ENCODE measurements around the gene CD34.

The CD34 gene

GRCh38 chr1:207909687-207910086 is 1.2 kb downstream of the CD34 start:
- no peaks in the 10 kb centered on the region for H3K79me2 ChIP-seq (ENCODE audit: low read length)
- H3K27me3 ChIP-seq (ENCODE audit: low read depth, low read length) = no peaks in the 10 kb centered on the region
- no peak overlapping the region for H3K9ac ChIP-seq (ENCODE audit: low read length)
- H3K4me3 ChIP-seq (ENCODE audit: low read length) = no peak overlapping the region
- H3K4me1 ChIP-seq (ENCODE audit: low read length) = no peaks in the 10 kb centered on the region
- H4K20me1 ChIP-seq (ENCODE audit: insufficient read depth, low read length) = no peaks in the 10 kb centered on the region
- H3K27ac ChIP-seq (ENCODE audit: low read length) = no peak overlapping the region
- H2AFZ ChIP-seq (ENCODE audit: low read depth, low read length) = no peak overlapping the region
- no peak overlapping the region for H3K4me2 ChIP-seq (ENCODE audit: low read length)
- TF ChIP-seq, protein P1, sequence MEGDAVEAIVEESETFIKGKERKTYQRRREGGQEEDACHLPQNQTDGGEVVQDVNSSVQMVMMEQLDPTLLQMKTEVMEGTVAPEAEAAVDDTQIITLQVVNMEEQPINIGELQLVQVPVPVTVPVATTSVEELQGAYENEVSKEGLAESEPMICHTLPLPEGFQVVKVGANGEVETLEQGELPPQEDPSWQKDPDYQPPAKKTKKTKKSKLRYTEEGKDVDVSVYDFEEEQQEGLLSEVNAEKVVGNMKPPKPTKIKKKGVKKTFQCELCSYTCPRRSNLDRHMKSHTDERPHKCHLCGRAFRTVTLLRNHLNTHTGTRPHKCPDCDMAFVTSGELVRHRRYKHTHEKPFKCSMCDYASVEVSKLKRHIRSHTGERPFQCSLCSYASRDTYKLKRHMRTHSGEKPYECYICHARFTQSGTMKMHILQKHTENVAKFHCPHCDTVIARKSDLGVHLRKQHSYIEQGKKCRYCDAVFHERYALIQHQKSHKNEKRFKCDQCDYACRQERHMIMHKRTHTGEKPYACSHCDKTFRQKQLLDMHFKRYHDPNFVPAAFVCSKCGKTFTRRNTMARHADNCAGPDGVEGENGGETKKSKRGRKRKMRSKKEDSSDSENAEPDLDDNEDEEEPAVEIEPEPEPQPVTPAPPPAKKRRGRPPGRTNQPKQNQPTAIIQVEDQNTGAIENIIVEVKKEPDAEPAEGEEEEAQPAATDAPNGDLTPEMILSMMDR (IDR thresholded peaks at IDR 0.05; ENCODE audit: low read depth, low read length) = no peak
- TF ChIP-seq EZH2phosphoT487 (IDR thresholded peaks at IDR 0.05; ENCODE audit: low read depth) = no peak
- no peaks in the 10 kb centered on the region for H3K9me3 ChIP-seq (ENCODE audit: insufficient read depth, low read length)
- H3K36me3 ChIP-seq (replicated peaks; ENCODE audit: low read depth, low read length) = no peaks in the 10 kb centered on the region

- Histone ChIP-seq H3K4me2 (ENCODE audit: low read length) (no peak overlapping the region), H3K27ac (ENCODE audit: low read length) (no peak overlapping the region), H3K36me3 (replicated peaks; ENCODE audit: low read depth, low read length) (no peaks in the 10 kb centered on the region), H3K27me3 (ENCODE audit: low read depth, low read length) (no peaks in the 10 kb centered on the region), H3K4me3 (ENCODE audit: low read length) (no peak overlapping the region), H3K9me3 (ENCODE audit: insufficient read depth, low read length) (no peaks in the 10 kb centered on the region), H2AFZ (ENCODE audit: low read depth, low read length) (no peak overlapping the region), H3K9ac (ENCODE audit: low read length) (no peak overlapping the region), H3K79me2 (ENCODE audit: low read length) (no peaks in the 10 kb centered on the region), H4K20me1 (ENCODE audit: insufficient read depth, low read length) (no peaks in the 10 kb centered on the region), H3K4me1 (ENCODE audit: low read length) (peaks cover 4% of the 10 kb centered on the region; the same call in 1 of the 2 replicates)
- TF ChIP-seq, protein P1 (IDR thresholded peaks at IDR 0.05; ENCODE audit: low read depth, low read length) = peak; percentile 38
- no peak for TF ChIP-seq EZH2phosphoT487 (IDR thresholded peaks at IDR 0.05; ENCODE audit: low read depth)
Measured at GRCh38 chr1:207908107-207908734, 2.7 kb downstream of the CD34 start.

- Histone ChIP-seq H3K27me3 (ENCODE audit: low read depth, low read length) (no peaks in the 10 kb centered on the region), H3K27ac (ENCODE audit: low read length) (no peak overlapping the region), H3K36me3 (replicated peaks; ENCODE audit: low read depth, low read length) (no peaks in the 10 kb centered on the region), H3K9ac (ENCODE audit: low read length) (no peak overlapping the region), H3K4me2 (ENCODE audit: low read length) (no peak overlapping the region), H3K9me3 (ENCODE audit: insufficient read depth, low read length) (no peaks in the 10 kb centered on the region), H4K20me1 (ENCODE audit: insufficient read depth, low read length) (no peaks in the 10 kb centered on the region), H3K79me2 (ENCODE audit: low read length) (no peaks in the 10 kb centered on the region), H3K4me1 (ENCODE audit: low read length) (peaks cover 4% of the 10 kb centered on the region; the same call in 1 of the 2 replicates), H2AFZ (ENCODE audit: low read depth, low read length) (no peak overlapping the region), H3K4me3 (ENCODE audit: low read length) (no peak overlapping the region)
- TF ChIP-seq EZH2phosphoT487 (IDR thresholded peaks at IDR 0.05; ENCODE audit: low read depth) = no peak
- TF ChIP-seq, protein P1 (IDR thresholded peaks at IDR 0.05; ENCODE audit: low read depth, low read length) = no peak
Measured at GRCh38 chr1:207904391-207904790, 6.5 kb downstream of the CD34 start.

GRCh38 chr1:207903767-207904166 is 7.2 kb downstream of the CD34 start:
- Histone ChIP-seq H3K27ac (ENCODE audit: low read length) (no peak overlapping the region), H4K20me1 (ENCODE audit: insufficient read depth, low read length) (no peaks in the 10 kb centered on the region), H3K9ac (ENCODE audit: low read length) (no peak overlapping the region), H3K9me3 (ENCODE audit: insufficient read depth, low read length) (no peaks in the 10 kb centered on the region), H3K4me1 (ENCODE audit: low read length) (peaks cover 4% of the 10 kb centered on the region; the same call in 1 of the 2 replicates), H3K27me3 (ENCODE audit: low read depth, low read length) (no peaks in the 10 kb centered on the region), H3K4me3 (ENCODE audit: low read length) (no peak overlapping the region), H3K79me2 (ENCODE audit: low read length) (no peaks in the 10 kb centered on the region), H3K4me2 (ENCODE audit: low read length) (no peak overlapping the region), H2AFZ (ENCODE audit: low read depth, low read length) (no peak overlapping the region), H3K36me3 (replicated peaks; ENCODE audit: low read depth, low read length) (no peaks in the 10 kb centered on the region)
- TF ChIP-seq, protein P1 (IDR thresholded peaks at IDR 0.05; ENCODE audit: low read depth, low read length) = no peak
- no peak for TF ChIP-seq EZH2phosphoT487 (IDR thresholded peaks at IDR 0.05; ENCODE audit: low read depth)
